Measurements from ENCODE around the gene PAWR. TPM values are rescaled to one million over a fixed set of nuclear protein-coding genes. Genes with fewer than 3 reads are reported as not detected.

The PAWR gene, protein sequence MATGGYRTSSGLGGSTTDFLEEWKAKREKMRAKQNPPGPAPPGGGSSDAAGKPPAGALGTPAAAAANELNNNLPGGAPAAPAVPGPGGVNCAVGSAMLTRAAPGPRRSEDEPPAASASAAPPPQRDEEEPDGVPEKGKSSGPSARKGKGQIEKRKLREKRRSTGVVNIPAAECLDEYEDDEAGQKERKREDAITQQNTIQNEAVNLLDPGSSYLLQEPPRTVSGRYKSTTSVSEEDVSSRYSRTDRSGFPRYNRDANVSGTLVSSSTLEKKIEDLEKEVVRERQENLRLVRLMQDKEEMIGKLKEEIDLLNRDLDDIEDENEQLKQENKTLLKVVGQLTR
- total RNA-seq (2014; rRNA removed; shearing (Covaris generic)): 38.7 and 44.4 TPM in 2 replicates

GRCh38 chr12:79690638-79691510 is at the start of gene PAWR:
Gene PAWR, minus strand, starts transcription at chr12:79690964. Its CDS starts 720 bp downstream, at chr12:79690244.
- in situ Hi-C loops (cut with HindIII; ENCODE audit: low sequenced_read_pairs): no loop called here
- DNase-seq (ENCODE audit: low spot score): peak; percentile 48

DNA sequence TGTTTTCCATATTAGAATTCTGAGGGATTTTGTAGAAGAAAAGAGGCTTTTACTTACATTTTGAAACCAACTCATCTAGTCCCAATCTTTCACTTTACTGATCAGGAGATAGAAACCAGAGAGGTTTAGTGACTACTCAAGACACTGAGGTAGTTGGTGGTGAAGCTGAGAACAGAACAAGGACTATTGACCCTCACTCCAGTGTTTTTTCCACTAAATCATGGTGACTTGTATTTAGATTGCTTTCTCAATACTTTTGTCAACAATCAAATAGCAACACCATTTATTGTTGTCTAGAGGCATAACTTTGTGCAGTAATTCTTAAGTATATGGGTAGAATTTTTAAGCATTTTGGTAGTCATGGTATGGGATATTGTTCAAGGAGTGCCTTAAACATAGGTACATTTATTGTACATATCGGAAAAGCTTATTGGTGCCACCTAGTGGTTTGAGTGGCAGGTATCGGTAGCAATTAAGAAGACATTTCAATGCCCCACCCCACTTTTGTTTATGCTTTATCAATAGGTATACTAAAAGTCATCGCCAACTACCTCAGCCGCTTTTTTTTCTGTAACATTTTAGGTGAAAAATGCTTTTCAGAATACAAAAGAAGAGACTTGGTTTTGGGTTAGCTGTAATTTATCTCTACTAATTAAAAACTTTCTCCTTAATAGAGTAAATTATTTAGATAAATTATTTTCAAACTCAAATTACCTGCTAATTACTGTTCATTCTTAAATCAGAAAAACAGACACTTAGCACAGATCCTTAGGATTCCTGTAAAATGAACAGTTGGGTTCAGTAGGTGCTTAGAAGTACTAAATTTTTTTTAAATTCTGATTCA is 47.3 kb upstream of the PAWR start:
- in situ Hi-C loops (cut with HindIII; ENCODE audit: low sequenced_read_pairs): no loop called here
- DNase-seq (ENCODE audit: low spot score): peak; percentile 65

GRCh38 chr12:79732638-79733037 is 41.9 kb upstream of the PAWR start:
- in situ Hi-C loops (cut with HindIII; ENCODE audit: low sequenced_read_pairs): no loop called here
- no peak for DNase-seq (ENCODE audit: low spot score)

DNA sequence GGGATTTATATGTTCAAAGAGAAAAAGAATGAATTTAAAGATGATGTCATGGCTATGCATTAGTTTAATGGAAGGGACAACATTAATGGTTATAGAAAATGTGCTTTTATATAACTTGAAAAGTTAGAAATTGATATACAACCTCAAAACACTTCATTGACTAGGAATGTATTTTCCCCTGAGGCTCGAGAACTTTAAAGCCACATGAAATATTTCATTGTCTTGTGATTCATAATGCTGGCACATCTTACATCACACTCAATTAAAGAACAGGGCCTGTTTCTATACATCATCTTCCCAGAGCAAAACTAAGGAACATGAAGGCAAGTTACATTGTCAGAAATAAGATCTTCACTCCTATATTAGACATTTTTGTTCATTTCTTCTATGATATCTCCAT is 35.2 kb upstream of the PAWR start:
- no peak for DNase-seq (ENCODE audit: low spot score)
- in situ Hi-C loops (cut with HindIII; ENCODE audit: low sequenced_read_pairs): no loop called here

DNA sequence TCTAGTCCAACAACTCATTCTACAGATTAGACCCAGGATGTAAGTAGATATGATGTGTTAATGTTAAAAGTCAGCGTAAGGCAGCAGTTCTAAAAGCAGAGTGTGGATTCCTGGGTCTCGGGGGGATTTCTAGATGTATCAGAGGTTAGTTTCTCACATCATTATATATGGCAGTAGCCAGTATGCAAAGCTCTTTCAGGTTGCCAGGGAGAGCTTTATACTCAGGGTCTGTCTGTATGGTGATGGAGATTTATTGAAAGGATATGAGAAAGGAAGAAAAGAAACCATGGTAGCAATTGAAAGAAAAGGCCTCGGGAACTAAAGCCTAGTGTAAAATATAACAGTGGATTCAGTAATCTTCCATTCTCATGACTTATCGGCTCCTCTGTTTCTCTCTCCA is 26.2 kb upstream of the PAWR start:
- in situ Hi-C loops (cut with HindIII; ENCODE audit: low sequenced_read_pairs): no loop called here
- no peak for DNase-seq (ENCODE audit: low spot score)

DNA sequence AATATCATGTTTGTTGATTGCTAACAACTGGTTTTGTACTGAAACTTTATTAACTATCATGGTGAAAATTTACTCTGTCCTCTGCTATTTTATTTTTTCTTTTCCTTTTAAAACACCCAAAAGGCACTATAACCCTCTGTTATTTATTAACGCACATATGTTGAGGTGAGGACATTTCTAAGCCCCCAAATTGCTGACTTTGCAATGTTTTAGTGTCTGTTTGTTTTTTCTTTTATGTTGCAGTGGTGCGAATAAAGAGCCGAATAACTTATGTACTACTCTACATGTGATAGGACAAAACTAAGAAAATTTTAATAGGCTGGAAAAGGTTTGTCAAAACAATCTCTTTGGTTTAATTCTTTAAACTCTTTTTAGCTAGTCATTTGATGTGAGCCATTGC is 24.5 kb upstream of the PAWR start:
- in situ Hi-C loops (cut with HindIII; ENCODE audit: low sequenced_read_pairs): no loop called here
- no peak for DNase-seq (ENCODE audit: low spot score)

- no peak for DNase-seq (ENCODE audit: low spot score)
- in situ Hi-C loops (cut with HindIII; ENCODE audit: low sequenced_read_pairs): no loop called here
Measured at GRCh38 chr12:79710707-79711483, 20.1 kb upstream of the PAWR start.

DNA sequence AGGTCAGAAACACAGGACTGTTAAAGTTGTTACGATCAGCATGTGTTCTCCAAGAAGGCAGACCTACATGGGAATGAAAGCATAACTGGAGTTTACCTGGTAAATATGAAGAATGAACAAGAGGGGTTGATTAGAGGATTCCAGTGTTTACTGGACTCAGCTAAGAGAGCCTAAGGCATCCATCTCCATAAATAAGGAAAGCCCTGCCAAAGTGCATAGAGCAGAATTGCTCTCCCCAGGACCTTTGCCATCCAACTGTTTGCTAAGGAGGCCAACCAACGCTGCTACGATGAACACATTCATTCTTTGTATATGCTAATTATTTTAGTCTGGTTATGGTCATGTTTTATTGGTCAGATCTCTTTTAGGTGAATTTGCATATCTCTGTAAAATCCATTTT is 17.1 kb upstream of the PAWR start:
- in situ Hi-C loops (cut with HindIII; ENCODE audit: low sequenced_read_pairs): no loop called here
- DNase-seq (ENCODE audit: low spot score): no peak

DNA sequence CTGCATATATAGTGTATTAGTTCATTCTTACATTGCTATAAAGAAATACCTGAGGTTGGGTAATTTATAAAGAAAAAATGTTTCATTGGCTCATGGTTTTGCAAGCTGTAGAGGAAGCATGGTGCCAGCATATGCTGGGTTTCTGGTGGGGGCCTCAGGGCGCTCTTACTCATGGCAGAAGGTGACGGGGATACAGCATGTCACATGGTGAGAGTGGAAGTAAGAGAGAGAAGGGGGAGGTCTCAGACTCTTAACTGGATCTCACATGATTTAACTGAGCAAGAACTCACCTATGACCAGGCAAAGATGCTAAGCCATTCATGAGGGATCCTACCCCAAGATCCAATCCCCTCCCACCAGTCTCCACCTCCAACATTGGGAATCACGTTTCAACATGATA is 15.9 kb upstream of the PAWR start:
- in situ Hi-C loops (cut with HindIII; ENCODE audit: low sequenced_read_pairs): no loop called here
- no peak for DNase-seq (ENCODE audit: low spot score)

GRCh38 chr12:79706156-79706555 is 15.4 kb upstream of the PAWR start:
- DNase-seq (ENCODE audit: low spot score): no peak
- in situ Hi-C loops (cut with HindIII; ENCODE audit: low sequenced_read_pairs): no loop called here

GRCh38 chr12:79698966-79699365 is 8.2 kb upstream of the PAWR start:
- in situ Hi-C loops (cut with HindIII; ENCODE audit: low sequenced_read_pairs): no loop called here
- DNase-seq (ENCODE audit: low spot score): no peak

GRCh38 chr12:79696416-79696815 is 5.7 kb upstream of the PAWR start:
- in situ Hi-C loops (cut with HindIII; ENCODE audit: low sequenced_read_pairs): no loop called here
- DNase-seq (ENCODE audit: low spot score): no peak

- in situ Hi-C loops (cut with HindIII; ENCODE audit: low sequenced_read_pairs): no loop called here
- no peak for DNase-seq (ENCODE audit: low spot score)
Measured at GRCh38 chr12:79692860-79693577, 2.3 kb upstream of the PAWR start.

DNA sequence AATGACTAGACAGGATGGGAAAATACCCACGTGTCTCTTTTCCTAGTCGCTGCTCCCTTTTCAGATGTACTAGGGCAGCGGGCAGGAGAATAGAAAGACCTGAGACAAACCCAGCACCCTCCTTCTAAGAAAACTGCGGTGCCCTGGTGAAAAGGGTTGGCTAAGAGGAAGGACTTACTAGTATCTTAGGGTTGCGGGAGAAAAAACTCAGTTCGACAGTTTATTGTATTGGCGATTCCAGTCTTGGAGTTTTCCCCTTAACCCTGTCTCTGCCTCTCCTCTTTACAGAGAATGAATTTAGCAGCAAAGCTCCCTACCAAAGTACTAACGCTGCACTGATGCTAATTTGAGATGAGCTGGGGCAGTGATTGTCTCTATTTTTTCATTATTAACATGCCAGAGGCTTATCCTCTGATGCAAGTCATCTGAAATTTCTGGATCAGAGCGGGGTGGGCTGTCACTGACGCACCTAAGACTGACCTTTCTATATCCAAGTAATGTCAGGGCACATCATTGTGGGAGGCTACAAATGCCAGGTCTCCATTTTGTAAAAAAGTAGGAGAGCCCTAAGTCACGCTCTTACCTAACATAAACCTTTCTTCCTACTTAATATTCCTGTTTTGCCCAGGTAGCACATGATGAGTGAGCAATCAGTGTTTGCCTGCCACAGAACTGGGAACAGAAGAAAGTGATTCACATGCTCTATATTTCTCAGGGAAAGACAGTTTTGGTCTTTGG is 916 bp upstream of the PAWR start:
- DNase-seq (ENCODE audit: low spot score): peak; percentile 57
- in situ Hi-C loops (cut with HindIII; ENCODE audit: low sequenced_read_pairs): no loop called here

GRCh38 chr12:79690142-79690637 is 574 bp downstream of the PAWR start:
- DNase-seq (ENCODE audit: low spot score): peak; percentile 9
- in situ Hi-C loops (cut with HindIII; ENCODE audit: low sequenced_read_pairs): no loop called here

GRCh38 chr12:79689477-79690141 is 1.2 kb downstream of the PAWR start:
- in situ Hi-C loops (cut with HindIII; ENCODE audit: low sequenced_read_pairs): no loop called here
- DNase-seq (ENCODE audit: low spot score): peak; percentile 34

DNA sequence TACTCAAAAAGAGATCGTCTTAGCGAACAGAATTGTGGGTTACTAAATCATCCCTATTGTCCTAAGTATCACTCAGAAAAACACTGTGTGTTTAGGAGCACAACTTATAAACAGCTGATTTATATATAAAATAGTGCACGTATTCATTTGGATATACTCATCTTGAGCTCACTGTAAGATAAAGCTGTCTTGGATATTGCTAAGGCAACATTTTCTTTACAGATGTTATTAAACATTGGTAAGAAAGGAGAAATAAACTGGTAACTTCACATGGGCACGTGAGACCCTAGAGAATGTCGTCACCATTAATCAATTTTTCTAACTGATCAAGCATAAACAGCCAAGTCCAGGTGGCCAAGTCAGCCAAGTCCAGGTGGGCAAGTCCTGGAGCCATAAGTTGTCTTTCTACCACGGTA is 1.7 kb downstream of the PAWR start:
- in situ Hi-C loops (cut with HindIII; ENCODE audit: low sequenced_read_pairs): no loop called here
- DNase-seq (ENCODE audit: low spot score): no peak

Data from G401 (cell line).